Measurements from ENCODE around the gene PTH1R. TPM values are rescaled to one million over a fixed set of nuclear protein-coding genes. Genes with fewer than 3 reads are reported as not detected.
A peak's percentile ranks its signal among the peaks of the same experiment; 100 is the strongest.

The PTH1R gene
- total and polyA plus RNA-seq, 2 donors (not counting 1 experiment from before 2014, with no cell fraction given) = 0.67 to 4.3 TPM

GRCh38 chr3:46934072-46934471, 56.6 kb downstream of the PTH1R start:
- H3K4me1 ChIP-seq (ENCODE audit: control insufficient read depth, extremely low read depth, insufficient read depth, low read length) = peaks cover 54% of the 10 kb centered on the region
- H3K4me2 ChIP-seq (ENCODE audit: extremely low read depth, insufficient read depth, low read length) = no peak overlapping the region
- no peak overlapping the region for H2AFZ ChIP-seq (ENCODE audit: low read length)
- H4K20me1 ChIP-seq (ENCODE audit: control insufficient read depth, extremely low read depth, insufficient read depth, low read length) = no peaks in the 10 kb centered on the region
- H3K27me3 ChIP-seq (ENCODE audit: control insufficient read depth, insufficient read depth, low read length) = no peaks in the 10 kb centered on the region
- TF ChIP-seq EZH2 (IDR thresholded peaks at IDR 0.05; ENCODE audit: low read length, missing control alignments) (no peak), CTCF (conservative IDR thresholded peaks at IDR 0.05 in 1 of 2, IDR thresholded peaks at IDR 0.05 in 1 of 2; ENCODE audit: low read depth in 1 of 2, low read length in 2 of 2) (no peak)
- no peak overlapping the region for H3K4me3 ChIP-seq (replicated peaks in 1 of 4; ENCODE audit: control extremely low read depth in 1 of 4, insufficient read depth in 1 of 4, low read depth in 3 of 4, low read length in 4 of 4)
- no peak overlapping the region for H3K9ac ChIP-seq (ENCODE audit: insufficient read depth, low read length)
- peak overlapping the region; percentile 78 for H3K27ac ChIP-seq (ENCODE audit: insufficient read depth, low read length)
- H3K36me3 ChIP-seq (ENCODE audit: control insufficient read depth, insufficient read depth, low read length) = peaks cover 5% of the 10 kb centered on the region
- no peaks in the 10 kb centered on the region for H3K9me3 ChIP-seq (ENCODE audit: control insufficient read depth, insufficient read depth, low read depth, low read length)
- no peak for DNase-seq (ENCODE audit: low read depth in 2 of 2)
- peaks cover 49% of the 10 kb centered on the region for H3K79me2 ChIP-seq (ENCODE audit: control insufficient read depth, insufficient read depth, low read length)

DNA sequence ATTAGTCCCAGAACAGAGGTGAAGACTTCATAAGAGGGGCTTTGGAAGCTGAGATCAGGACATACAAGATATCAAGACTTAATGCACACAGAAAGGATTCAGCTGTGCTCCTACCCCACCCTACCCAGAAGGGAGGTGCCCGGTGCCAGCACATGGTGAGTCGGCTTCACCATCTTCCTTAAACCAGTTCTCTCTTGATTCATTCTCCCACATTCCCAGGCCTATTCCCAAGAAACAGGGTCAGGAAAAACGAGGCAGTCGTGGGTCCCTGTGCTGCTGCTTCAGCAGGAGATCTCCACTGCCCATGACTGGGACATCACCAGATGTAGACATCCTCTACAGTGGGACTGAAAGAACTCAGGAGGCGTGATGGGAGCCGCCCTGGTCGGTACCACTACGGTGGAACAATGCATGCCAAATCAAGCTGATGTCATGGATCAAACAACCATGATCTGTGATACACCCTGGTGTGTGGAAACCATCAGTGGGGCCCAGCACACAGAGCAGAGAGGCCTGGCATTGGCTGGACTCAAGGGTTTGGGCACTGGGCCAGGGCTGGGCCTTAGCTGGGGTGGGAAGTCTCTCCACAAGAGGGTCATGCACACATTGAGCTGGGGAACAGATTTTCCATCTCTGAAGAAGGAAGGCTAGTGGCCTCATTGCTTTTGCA, 57.1 kb downstream of the PTH1R start:
- Histone ChIP-seq H4K20me1 (ENCODE audit: control insufficient read depth, extremely low read depth, insufficient read depth, low read length) (no peaks in the 10 kb centered on the region), H3K27me3 (ENCODE audit: control insufficient read depth, insufficient read depth, low read length) (no peaks in the 10 kb centered on the region), H3K9me3 (ENCODE audit: control insufficient read depth, insufficient read depth, low read depth, low read length) (no peaks in the 10 kb centered on the region), H3K27ac (ENCODE audit: insufficient read depth, low read length) (peak overlapping the region; percentile 78), H3K4me3 (replicated peaks in 1 of 4; ENCODE audit: control extremely low read depth in 1 of 4, insufficient read depth in 1 of 4, low read depth in 3 of 4, low read length in 4 of 4) (no peak overlapping the region), H3K9ac (ENCODE audit: insufficient read depth, low read length) (no peak overlapping the region), H3K4me1 (ENCODE audit: control insufficient read depth, extremely low read depth, insufficient read depth, low read length) (peaks cover 54% of the 10 kb centered on the region), H3K36me3 (ENCODE audit: control insufficient read depth, insufficient read depth, low read length) (peaks cover 4% of the 10 kb centered on the region), H3K79me2 (ENCODE audit: control insufficient read depth, insufficient read depth, low read length) (peaks cover 45% of the 10 kb centered on the region), H2AFZ (ENCODE audit: low read length) (no peak overlapping the region), H3K4me2 (ENCODE audit: extremely low read depth, insufficient read depth, low read length) (peak overlapping the region; percentile 58)
- TF ChIP-seq CTCF (conservative IDR thresholded peaks at IDR 0.05 in 1 of 2, IDR thresholded peaks at IDR 0.05 in 1 of 2; ENCODE audit: low read depth in 1 of 2, low read length in 2 of 2) (no peak), EZH2 (IDR thresholded peaks at IDR 0.05; ENCODE audit: low read length, missing control alignments) (no peak)
- DNase-seq (ENCODE audit: low read depth in 2 of 2) = peak in 1 of 2 donors; percentile 56

DNA sequence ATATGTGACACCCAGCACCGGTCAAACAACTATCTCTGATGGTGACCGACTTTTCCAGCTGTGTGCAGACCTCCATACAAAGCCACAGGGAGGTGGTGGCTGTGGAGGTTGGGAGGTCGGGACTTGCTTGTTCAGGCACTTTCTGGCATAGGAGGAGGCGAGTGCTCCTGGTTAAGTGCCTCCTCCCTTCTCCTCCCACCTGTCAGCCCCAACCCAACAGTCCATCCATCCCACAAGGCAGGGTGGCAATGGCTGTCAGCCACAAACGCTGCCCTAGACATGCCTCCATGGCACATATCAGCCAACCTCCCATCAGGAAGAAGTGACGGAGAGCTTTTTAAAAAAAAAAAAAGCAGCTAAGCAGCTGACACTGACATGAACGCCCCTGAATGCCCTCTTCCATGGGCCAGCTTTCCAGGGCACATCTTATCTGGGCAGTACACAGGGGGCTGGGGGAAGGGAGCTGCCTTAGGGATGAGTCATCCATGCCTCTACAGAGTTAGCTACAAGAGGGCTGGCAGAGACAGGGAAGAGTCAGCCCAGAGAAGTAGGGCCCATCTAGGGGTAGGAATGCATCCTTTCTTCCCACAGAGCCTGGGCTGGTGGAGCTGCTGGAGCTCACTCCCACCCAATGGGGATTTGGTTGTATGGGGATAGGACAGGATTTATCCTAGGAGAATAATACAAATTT, 57.8 kb downstream of the PTH1R start:
- Histone ChIP-seq H2AFZ (ENCODE audit: low read length) (no peak overlapping the region), H3K4me1 (ENCODE audit: control insufficient read depth, extremely low read depth, insufficient read depth, low read length) (peaks cover 54% of the 10 kb centered on the region), H3K36me3 (ENCODE audit: control insufficient read depth, insufficient read depth, low read length) (peaks cover 8% of the 10 kb centered on the region), H3K4me3 (replicated peaks in 1 of 4; ENCODE audit: control extremely low read depth in 1 of 4, insufficient read depth in 1 of 4, low read depth in 3 of 4, low read length in 4 of 4) (no peak overlapping the region), H3K27ac (ENCODE audit: insufficient read depth, low read length) (peak overlapping the region; percentile 78), H3K4me2 (ENCODE audit: extremely low read depth, insufficient read depth, low read length) (peak overlapping the region; percentile 58), H4K20me1 (ENCODE audit: control insufficient read depth, extremely low read depth, insufficient read depth, low read length) (no peaks in the 10 kb centered on the region), H3K9me3 (ENCODE audit: control insufficient read depth, insufficient read depth, low read depth, low read length) (no peaks in the 10 kb centered on the region), H3K79me2 (ENCODE audit: control insufficient read depth, insufficient read depth, low read length) (peaks cover 44% of the 10 kb centered on the region), H3K9ac (ENCODE audit: insufficient read depth, low read length) (no peak overlapping the region), H3K27me3 (ENCODE audit: control insufficient read depth, insufficient read depth, low read length) (no peaks in the 10 kb centered on the region)
- DNase-seq (ENCODE audit: low read depth in 2 of 2) = peak; percentile 96 to 98
- TF ChIP-seq EZH2 (IDR thresholded peaks at IDR 0.05; ENCODE audit: low read length, missing control alignments) (no peak), CTCF (conservative IDR thresholded peaks at IDR 0.05 in 1 of 2, IDR thresholded peaks at IDR 0.05 in 1 of 2; ENCODE audit: low read depth in 1 of 2, low read length in 2 of 2) (peak; percentile 90 to 91)
